OCI-LY1 (cell line): ENCODE results near the gene IPCEF1.

Source experiments
- EZH2 ChIP-seq: fragments of 200-600 bp; sonication (generic), shearing (Covaris generic); IDR thresholded peaks from 2 replicates; pipeline ENCODE4 v1.8.0; 2017; ENCODE audit warnings: borderline replicate concordance, mixed run types, mild to moderate bottlenecking, antibody characterized with exemption, low read length, moderate library complexity, mixed read lengths
- TF ChIP-seq, protein P1 (sequence below): fragments of 200-600 bp; sonication (generic), shearing (Covaris generic); IDR thresholded peaks from 2 replicates; pipeline ENCODE4 v1.5.1; 2017; ENCODE audit warnings: mild to moderate bottlenecking, antibody characterized with exemption, low read length, moderate library complexity, mixed read lengths

DNA sequence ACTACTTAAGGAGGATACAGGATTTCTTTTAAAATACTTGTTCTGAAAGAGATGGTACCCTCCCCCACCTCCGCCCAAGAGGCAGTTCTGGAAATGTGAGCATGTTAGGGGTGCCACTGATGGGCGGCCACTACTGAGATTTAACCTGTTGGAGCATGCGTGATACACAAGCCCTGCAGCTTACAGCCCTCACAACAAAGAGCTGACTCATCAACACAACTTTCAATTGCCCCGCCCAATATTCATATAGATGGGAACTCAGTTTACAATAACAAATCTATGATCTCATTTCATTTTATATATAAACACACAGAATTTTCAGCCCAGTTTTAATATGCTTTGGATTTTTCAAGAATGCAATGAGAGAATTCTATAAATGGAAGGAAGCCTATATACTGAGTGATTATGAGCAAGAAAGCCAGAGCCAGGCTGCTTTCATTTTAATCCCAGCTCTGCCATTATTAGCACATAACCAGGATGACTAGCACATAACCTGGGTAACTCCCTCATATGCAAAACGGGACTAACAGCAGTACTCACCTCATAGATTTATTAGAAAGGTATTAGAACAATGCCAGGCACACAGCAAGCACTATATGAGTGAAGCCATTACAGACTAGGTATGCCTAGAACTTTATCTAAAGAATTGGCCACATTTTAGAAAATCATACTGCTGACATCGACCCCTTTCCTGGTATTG lies 45.6 kb upstream of the IPCEF1 start:
- TF ChIP-seq, protein P1, sequence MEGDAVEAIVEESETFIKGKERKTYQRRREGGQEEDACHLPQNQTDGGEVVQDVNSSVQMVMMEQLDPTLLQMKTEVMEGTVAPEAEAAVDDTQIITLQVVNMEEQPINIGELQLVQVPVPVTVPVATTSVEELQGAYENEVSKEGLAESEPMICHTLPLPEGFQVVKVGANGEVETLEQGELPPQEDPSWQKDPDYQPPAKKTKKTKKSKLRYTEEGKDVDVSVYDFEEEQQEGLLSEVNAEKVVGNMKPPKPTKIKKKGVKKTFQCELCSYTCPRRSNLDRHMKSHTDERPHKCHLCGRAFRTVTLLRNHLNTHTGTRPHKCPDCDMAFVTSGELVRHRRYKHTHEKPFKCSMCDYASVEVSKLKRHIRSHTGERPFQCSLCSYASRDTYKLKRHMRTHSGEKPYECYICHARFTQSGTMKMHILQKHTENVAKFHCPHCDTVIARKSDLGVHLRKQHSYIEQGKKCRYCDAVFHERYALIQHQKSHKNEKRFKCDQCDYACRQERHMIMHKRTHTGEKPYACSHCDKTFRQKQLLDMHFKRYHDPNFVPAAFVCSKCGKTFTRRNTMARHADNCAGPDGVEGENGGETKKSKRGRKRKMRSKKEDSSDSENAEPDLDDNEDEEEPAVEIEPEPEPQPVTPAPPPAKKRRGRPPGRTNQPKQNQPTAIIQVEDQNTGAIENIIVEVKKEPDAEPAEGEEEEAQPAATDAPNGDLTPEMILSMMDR = no peak
- no peak for TF ChIP-seq EZH2
